ENCODE measurements around the gene TTC13.

Gene TTC13

GRCh38 chr1:230861489-230861888, 117.2 kb downstream of the TTC13 start:
- DNase-seq (ENCODE audit: low read depth): no peak
- peak; percentile 11 for TF ChIP-seq CTCF (conservative IDR thresholded peaks at IDR 0.05; ENCODE audit: control insufficient read depth, insufficient read depth, low read depth, low read length)
- no peak overlapping the region for H3K4me3 ChIP-seq (ENCODE audit: control insufficient read depth, low read depth, low read length)

GRCh38 chr1:230860617-230861384, 117.9 kb downstream of the TTC13 start:
- DNase-seq (ENCODE audit: low read depth): no peak
- no peak for TF ChIP-seq CTCF (conservative IDR thresholded peaks at IDR 0.05; ENCODE audit: control insufficient read depth, insufficient read depth, low read depth, low read length)
- H3K4me3 ChIP-seq (ENCODE audit: control insufficient read depth, low read depth, low read length): no peak overlapping the region

- no peak overlapping the region for H3K4me3 ChIP-seq (ENCODE audit: control insufficient read depth, low read depth, low read length)
- peak; percentile 59 for DNase-seq (ENCODE audit: low read depth)
- no peak for TF ChIP-seq CTCF (conservative IDR thresholded peaks at IDR 0.05; ENCODE audit: control insufficient read depth, insufficient read depth, low read depth, low read length)
These were observed 119.5 kb downstream of the TTC13 start for GRCh38 chr1:230858918-230859729.

DNA sequence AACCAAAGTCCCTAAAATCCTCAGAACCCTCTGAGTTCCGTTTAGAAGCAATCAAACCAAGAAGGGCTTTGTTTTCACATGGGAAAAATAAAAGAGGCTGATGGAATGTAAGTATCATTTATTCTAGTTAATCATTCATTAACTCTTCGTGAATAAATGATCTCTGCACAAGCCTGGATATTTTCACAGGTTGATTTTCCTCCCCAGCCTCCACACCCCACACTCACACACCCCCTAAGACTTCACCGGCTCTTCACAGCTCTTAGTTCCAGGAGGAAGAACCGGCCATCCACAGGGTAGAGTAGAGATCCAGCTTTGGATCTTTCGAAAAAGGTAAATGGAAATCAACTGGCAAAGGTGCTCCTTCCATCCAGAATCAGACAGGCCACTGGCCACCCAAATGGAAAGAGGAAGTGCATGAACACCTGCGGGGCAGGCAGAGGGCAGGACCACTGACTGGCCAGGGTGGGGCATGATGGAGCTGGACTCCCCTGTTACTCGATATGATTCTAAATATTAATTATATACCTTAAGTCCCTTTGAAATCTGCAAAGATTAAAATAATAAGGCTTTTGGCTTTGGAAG, 120.3 kb downstream of the TTC13 start:
- DNase-seq (ENCODE audit: low read depth): no peak
- no peak overlapping the region for H3K4me3 ChIP-seq (ENCODE audit: control insufficient read depth, low read depth, low read length)

GRCh38 chr1:230857822-230858221, 120.8 kb downstream of the TTC13 start:
- no peak for TF ChIP-seq CTCF (conservative IDR thresholded peaks at IDR 0.05; ENCODE audit: control insufficient read depth, insufficient read depth, low read depth, low read length)
- no peak for DNase-seq (ENCODE audit: low read depth)

More for the DNA sequence above, 120.3 kb downstream of the TTC13 start:
- TF ChIP-seq CTCF (conservative IDR thresholded peaks at IDR 0.05; ENCODE audit: control insufficient read depth, insufficient read depth, low read depth, low read length): no peak

DNA sequence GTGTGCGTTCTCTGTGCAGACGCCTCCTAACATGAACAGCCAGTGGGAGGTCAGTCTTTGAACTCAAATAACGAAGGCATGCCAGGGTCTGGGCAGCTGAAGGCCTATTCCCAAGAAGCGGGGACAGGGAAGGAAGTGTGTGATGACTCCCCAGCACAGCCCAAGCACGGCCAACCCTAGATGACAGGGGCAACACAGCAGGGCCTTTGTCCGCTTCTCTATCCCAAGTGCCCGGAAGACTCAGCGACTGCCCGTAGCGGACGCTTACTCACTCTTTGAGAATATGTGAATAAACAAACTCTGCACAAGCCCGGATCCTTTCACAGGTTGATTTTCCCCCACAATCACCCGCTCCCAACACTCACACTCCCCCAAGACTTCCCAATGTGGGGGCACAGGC, 121.6 kb downstream of the TTC13 start:
- no peak overlapping the region for H3K4me3 ChIP-seq (ENCODE audit: control insufficient read depth, low read depth, low read length)
- DNase-seq (ENCODE audit: low read depth): no peak
- TF ChIP-seq CTCF (conservative IDR thresholded peaks at IDR 0.05; ENCODE audit: control insufficient read depth, insufficient read depth, low read depth, low read length): no peak

More at GRCh38 chr1:230857822-230858221, 120.8 kb downstream of the TTC13 start:
- H3K4me3 ChIP-seq (ENCODE audit: control insufficient read depth, low read depth, low read length): no peak overlapping the region
